ENCODE results near the gene BTN2A1. TPM values are rescaled to one million over a fixed set of nuclear protein-coding genes. Genes with fewer than 3 reads are reported as not detected.

BTN2A1 gene
- total RNA-seq, 3 donors from 2014 or later = 26.1 to 37.7 (median 29.1) TPM

DNA sequence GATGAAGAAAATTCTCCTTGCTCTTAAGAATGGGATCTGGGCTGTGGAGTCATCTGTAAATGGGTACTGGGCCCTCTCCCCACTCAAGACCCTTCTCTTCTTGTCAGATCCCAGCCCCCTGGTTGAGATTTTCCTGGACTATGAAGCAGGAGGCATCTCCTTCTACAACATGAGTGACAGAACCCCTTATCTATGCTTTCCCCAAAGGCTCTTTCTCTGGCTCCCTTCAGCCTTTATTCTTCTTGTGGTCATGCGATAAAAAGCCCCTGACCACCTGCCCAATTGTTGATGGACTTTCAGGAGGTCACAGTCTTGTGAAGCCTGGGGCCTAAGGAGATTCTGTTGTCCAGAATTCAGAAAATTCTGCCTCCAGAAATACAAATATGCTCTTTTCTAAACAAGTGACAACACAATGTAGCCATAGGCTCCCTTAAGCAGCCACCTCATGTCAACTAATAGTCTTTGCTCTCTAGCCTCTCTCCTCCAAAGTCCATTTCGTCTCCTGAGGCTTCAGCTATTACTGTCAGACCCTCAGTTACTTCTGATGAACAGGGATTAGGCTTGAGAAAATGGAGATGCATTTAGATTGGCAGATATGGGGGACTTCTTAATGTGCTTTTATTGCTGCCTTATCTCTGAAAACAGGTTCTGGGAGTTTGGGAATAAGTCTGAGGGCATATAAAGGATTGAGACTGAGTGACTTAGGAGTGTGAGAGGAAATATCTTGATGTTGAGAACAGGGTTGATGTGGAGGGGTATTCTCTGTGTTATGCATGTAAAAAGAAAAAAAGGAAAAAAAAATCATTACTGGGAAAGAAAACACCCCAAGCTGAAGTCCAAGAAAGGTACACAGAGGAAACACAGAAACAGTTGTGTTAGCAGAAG lies 20.6 kb downstream of the BTN2A1 start:
- TF ChIP-seq, protein P1, sequence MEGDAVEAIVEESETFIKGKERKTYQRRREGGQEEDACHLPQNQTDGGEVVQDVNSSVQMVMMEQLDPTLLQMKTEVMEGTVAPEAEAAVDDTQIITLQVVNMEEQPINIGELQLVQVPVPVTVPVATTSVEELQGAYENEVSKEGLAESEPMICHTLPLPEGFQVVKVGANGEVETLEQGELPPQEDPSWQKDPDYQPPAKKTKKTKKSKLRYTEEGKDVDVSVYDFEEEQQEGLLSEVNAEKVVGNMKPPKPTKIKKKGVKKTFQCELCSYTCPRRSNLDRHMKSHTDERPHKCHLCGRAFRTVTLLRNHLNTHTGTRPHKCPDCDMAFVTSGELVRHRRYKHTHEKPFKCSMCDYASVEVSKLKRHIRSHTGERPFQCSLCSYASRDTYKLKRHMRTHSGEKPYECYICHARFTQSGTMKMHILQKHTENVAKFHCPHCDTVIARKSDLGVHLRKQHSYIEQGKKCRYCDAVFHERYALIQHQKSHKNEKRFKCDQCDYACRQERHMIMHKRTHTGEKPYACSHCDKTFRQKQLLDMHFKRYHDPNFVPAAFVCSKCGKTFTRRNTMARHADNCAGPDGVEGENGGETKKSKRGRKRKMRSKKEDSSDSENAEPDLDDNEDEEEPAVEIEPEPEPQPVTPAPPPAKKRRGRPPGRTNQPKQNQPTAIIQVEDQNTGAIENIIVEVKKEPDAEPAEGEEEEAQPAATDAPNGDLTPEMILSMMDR (IDR thresholded peaks at IDR 0.05) = no peak
- Histone ChIP-seq H3K4me1 (ENCODE audit: low read depth) (peaks cover 18% of the 10 kb centered on the region), H3K36me3 (ENCODE audit: low read depth) (peaks cover 4% of the 10 kb centered on the region), H3K9me3 (no peaks in the 10 kb centered on the region), H3K4me3 (no peak overlapping the region)
- no peak for DNase-seq
- intact Hi-C loops (cut with DNase I, micrococcal nuclease) = no loop called here
- ATAC-seq = no peak

GRCh38 chr6:26478985-26479278 lies 21.2 kb downstream of the BTN2A1 start:
- no peak for DNase-seq
- no peak for ATAC-seq

DNA sequence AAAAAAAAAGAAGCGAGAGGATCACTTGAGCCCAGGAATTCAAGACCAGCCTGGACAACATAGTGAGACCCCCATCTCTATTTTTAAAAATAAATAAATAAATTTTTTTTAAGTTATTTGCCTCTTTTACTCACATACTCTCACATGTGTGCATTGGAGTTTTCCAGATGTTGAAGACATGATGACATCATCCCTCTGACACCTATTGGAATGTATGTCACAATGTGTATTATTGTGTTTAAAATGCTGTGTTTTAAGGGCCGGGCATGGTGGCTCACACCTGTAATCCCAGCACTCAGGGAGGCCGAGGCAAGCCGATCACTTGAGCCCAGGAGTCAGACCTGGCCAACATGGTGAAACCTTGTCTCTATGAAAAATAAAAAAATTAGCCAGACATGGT lies 24.6 kb downstream of the BTN2A1 start:
- intact Hi-C loops (cut with DNase I, micrococcal nuclease) = no loop called here
- Histone ChIP-seq H3K36me3 (ENCODE audit: low read depth) (no peaks in the 10 kb centered on the region), H3K4me3 (no peak overlapping the region), H3K4me1 (ENCODE audit: low read depth) (no peaks in the 10 kb centered on the region), H3K9me3 (no peaks in the 10 kb centered on the region)
- no peak for ATAC-seq
- no peak for DNase-seq
- TF ChIP-seq, protein P1 (IDR thresholded peaks at IDR 0.05) = no peak

More at GRCh38 chr6:26478985-26479278, 21.2 kb downstream of the BTN2A1 start:
- Histone ChIP-seq H3K4me3 (no peak overlapping the region), H3K4me1 (ENCODE audit: low read depth) (peaks cover 17% of the 10 kb centered on the region), H3K36me3 (ENCODE audit: low read depth) (peaks cover 4% of the 10 kb centered on the region), H3K9me3 (no peaks in the 10 kb centered on the region)
- TF ChIP-seq, protein P1 (IDR thresholded peaks at IDR 0.05) = no peak
- intact Hi-C loops (cut with DNase I, micrococcal nuclease) = no loop called here

DNA sequence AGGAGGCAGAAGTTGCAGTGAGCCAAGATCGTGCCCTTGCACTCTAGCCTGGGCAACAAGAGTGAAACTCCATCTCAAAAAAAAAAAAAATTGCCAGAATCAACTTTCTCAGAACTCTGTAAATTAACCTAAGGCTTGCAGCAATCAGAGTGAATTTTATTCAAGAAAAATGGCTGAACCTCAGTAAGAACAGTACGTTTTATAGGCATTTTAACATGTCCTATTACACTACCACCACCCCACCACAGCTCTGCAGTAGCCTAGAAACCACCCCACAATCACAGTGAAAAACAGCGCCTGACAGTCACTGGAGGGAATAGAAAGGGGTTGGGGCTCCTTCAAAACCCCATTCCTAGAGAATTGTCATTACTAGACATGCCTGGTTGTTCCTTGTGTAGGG lies 26.0 kb downstream of the BTN2A1 start:
- Histone ChIP-seq H3K4me1 (ENCODE audit: low read depth) (no peaks in the 10 kb centered on the region), H3K4me3 (no peak overlapping the region), H3K9me3 (no peaks in the 10 kb centered on the region), H3K36me3 (ENCODE audit: low read depth) (no peaks in the 10 kb centered on the region)
- DNase-seq (no peak), ATAC-seq (no peak)
- TF ChIP-seq, protein P1 (IDR thresholded peaks at IDR 0.05) = no peak
- intact Hi-C loops (cut with DNase I, micrococcal nuclease) = no loop called here

- H3K9me3 ChIP-seq = no peaks in the 10 kb centered on the region
- H3K4me3 ChIP-seq = no peak overlapping the region
- no peaks in the 10 kb centered on the region for H3K36me3 ChIP-seq (ENCODE audit: low read depth)
- ATAC-seq (no peak), DNase-seq (no peak)
- TF ChIP-seq, protein P1 (IDR thresholded peaks at IDR 0.05) = no peak
- no peaks in the 10 kb centered on the region for H3K4me1 ChIP-seq (ENCODE audit: low read depth)
- intact Hi-C loops (cut with DNase I, micrococcal nuclease) = no loop called here
These were observed 26.4 kb downstream of the BTN2A1 start for GRCh38 chr6:26484161-26484560.
